ENCODE results near the gene ANXA1. TPM values are rescaled to one million over a fixed set of nuclear protein-coding genes. Genes with fewer than 3 reads are reported as not detected.

Gene ANXA1
- total and polyA plus RNA-seq, 11 donors: 29.4 to 139 (median 52.7) TPM

DNA sequence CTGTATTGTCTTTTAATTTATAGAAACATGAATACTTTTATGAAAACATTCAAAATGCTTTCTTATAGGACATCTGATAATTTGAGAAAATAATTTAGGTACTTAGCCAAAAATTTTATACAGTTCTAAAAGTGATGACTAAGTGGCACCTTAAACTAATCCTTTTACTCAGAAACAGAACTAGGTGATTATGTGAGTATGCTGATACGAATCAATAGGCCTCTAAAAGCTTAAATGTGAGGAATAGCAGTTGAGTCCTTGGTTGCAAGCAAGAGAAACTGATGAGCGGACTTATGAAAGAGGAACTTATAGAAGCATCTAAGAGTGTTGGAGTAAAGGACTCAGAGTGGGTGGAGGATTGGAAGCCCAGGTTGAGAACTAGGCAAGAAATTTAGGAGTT is 26.4 kb downstream of the ANXA1 start:
- H3K4me1 ChIP-seq: peaks cover 0 to 22% (median 0%) of the 10 kb centered on the region in 12 donors
- DNase-seq (no peak), ATAC-seq (no peak)
- WGBS, 4 donors: 72 to 94% (median 91%) methylated on average over 2 of the region's 2 CpGs
- no peaks in the 10 kb centered on the region for H3K9me3 ChIP-seq
- TF ChIP-seq, protein P1, sequence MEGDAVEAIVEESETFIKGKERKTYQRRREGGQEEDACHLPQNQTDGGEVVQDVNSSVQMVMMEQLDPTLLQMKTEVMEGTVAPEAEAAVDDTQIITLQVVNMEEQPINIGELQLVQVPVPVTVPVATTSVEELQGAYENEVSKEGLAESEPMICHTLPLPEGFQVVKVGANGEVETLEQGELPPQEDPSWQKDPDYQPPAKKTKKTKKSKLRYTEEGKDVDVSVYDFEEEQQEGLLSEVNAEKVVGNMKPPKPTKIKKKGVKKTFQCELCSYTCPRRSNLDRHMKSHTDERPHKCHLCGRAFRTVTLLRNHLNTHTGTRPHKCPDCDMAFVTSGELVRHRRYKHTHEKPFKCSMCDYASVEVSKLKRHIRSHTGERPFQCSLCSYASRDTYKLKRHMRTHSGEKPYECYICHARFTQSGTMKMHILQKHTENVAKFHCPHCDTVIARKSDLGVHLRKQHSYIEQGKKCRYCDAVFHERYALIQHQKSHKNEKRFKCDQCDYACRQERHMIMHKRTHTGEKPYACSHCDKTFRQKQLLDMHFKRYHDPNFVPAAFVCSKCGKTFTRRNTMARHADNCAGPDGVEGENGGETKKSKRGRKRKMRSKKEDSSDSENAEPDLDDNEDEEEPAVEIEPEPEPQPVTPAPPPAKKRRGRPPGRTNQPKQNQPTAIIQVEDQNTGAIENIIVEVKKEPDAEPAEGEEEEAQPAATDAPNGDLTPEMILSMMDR (IDR thresholded peaks at IDR 0.05): no peak
- TF ChIP-seq POLR2A (IDR thresholded peaks at IDR 0.05): no peak
- intact Hi-C loops (cut with DNase I): loop anchor here in 2 of 10 donors (5.0 to 10.0 kb wide), 2 partner anchors 71 to 1143 kb away; no protein-coding TSS in a partner anchor
- no peak overlapping the region for H3K27ac ChIP-seq
- no peaks in the 10 kb centered on the region for H3K27me3 ChIP-seq
- no peaks in the 10 kb centered on the region for H3K36me3 ChIP-seq
- H3K4me3 ChIP-seq: no peak overlapping the region

DNA sequence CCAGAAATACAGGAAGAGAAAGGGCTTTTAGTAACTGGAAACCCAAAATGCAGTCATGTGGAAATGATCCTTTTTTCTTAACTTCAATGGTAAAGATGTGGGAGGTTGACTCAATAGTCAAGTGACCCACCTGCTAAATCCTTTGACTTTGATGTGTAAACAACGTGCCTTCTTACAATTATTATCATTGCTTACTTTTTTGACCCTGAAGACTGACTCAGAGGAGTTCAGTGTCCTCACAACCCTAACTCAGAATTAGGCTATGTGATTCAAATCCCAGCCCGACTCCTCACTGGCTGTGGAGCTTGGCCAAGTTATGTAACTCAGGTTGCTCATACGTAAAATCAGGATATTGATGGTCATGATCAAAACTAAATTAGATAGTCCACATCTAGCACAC is 27.9 kb downstream of the ANXA1 start:
- peaks cover 0 to 26% (median 0%) of the 10 kb centered on the region in 12 donors for H3K4me1 ChIP-seq
- no peak overlapping the region for H3K4me3 ChIP-seq
- intact Hi-C loops (cut with DNase I): loop anchor here in 2 of 10 donors (5.0 to 10.0 kb wide), 2 partner anchors 72 to 1145 kb away; no protein-coding TSS in a partner anchor
- H3K36me3 ChIP-seq: no peaks in the 10 kb centered on the region
- no peak overlapping the region for H3K27ac ChIP-seq
- H3K27me3 ChIP-seq: no peaks in the 10 kb centered on the region
- WGBS, 4 donors: 67 to 75% (median 71%) methylated on average over 3 of the region's 3 CpGs
- TF ChIP-seq POLR2A (IDR thresholded peaks at IDR 0.05): no peak
- TF ChIP-seq, protein P1 (IDR thresholded peaks at IDR 0.05): no peak
- ATAC-seq (no peak), DNase-seq (no peak)
- no peaks in the 10 kb centered on the region for H3K9me3 ChIP-seq

- Histone ChIP-seq H3K27ac (no peak overlapping the region), H3K4me1 (peaks cover 0 to 26% (median 0%) of the 10 kb centered on the region in 12 donors), H3K4me3 (no peak overlapping the region), H3K9me3 (no peaks in the 10 kb centered on the region), H3K36me3 (no peaks in the 10 kb centered on the region), H3K27me3 (no peaks in the 10 kb centered on the region)
- intact Hi-C loops (cut with DNase I): loop anchor here in 9 of 10 donors (5.0 to 10.0 kb wide), 7 partner anchors 73 to 906 kb away; no protein-coding TSS in a partner anchor
- ATAC-seq (peak in 2 of 4 donors; percentile 71 to 74), DNase-seq (peak in 2 of 5 donors; percentile 17 to 25)
- 48 to 69% (median 57%) methylated on average over 1 of the region's 1 CpG for WGBS, 4 donors
- TF ChIP-seq POLR2A (IDR thresholded peaks at IDR 0.05): no peak
- TF ChIP-seq, protein P1 (IDR thresholded peaks at IDR 0.05): no peak
Observed at GRCh38 chr9:73180403-73180802, 28.7 kb downstream of the ANXA1 start.

- ATAC-seq (no peak), DNase-seq (no peak)
- Histone ChIP-seq H3K27me3 (no peaks in the 10 kb centered on the region), H3K9me3 (peaks cover 0 to 14% (median 0%) of the 10 kb centered on the region in 12 donors), H3K4me1 (peaks cover 0 to 26% (median 0%) of the 10 kb centered on the region in 12 donors), H3K4me3 (no peak overlapping the region), H3K27ac (no peak overlapping the region), H3K36me3 (no peaks in the 10 kb centered on the region)
- intact Hi-C loops (cut with DNase I): loop anchor here in 9 of 10 donors (1.0 to 10.0 kb wide), 9 partner anchors 76 to 908 kb away; no protein-coding TSS in a partner anchor
- no peak for TF ChIP-seq POLR2A (IDR thresholded peaks at IDR 0.05)
- TF ChIP-seq, protein P1 (IDR thresholded peaks at IDR 0.05): no peak
- WGBS, 4 donors: 71 to 81% (median 80%) methylated on average over 1 of the region's 1 CpG
Observed at GRCh38 chr9:73182928-73183327, 31.3 kb downstream of the ANXA1 start.
